NCI-H748 (cell line): ENCODE measurements around the gene KCTD21.

Source experiments
- DNase-seq: peaks from one replicate; lab custom pipeline; 2025; ENCODE audit not compliant: unreplicated experiment; lab: John Stamatoyannopoulos, UW

The KCTD21 gene

GRCh38 chr11:78202733-78203167 lies 14.3 kb upstream of the KCTD21 start:
- no peak for DNase-seq

DNA sequence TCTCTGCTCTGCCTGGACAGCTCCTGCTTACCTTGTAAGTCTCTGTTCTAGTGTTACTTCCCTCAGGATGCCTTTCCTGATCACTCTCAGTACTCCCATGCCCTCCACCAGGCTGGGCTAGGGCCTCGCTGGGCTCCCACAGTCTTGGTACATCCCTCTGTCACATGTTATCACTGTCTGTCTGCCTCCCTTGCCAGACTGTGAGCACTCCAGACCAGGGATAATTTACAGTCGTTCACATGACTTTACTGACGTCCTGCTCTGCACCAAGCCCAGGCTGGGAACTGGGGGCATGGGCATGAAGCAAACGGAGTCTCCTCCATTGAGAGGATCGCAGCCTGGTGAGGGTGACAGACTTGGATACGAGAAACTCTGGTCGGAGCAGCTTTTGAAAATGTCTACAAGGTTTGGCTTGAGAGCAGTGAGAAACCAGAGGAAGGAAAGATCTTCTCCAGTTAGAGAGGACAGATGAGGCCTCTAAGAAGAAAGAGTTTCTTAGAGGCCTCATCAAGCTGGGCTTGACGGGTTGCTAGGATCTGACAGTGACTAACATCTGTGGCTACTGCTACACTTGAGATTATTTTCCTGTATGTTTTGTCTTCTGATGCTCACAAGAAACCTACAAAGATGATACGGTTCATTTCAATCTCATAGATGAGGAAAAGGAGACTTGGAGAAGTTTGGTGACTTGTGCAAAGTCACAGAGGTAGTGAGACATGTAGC lies 12.8 kb upstream of the KCTD21 start:
- DNase-seq, result no peak

- no peak for DNase-seq
These were observed 12.1 kb upstream of the KCTD21 start for GRCh38 chr11:78200553-78200952.

- DNase-seq, result no peak
These were observed 11.6 kb upstream of the KCTD21 start for GRCh38 chr11:78200061-78200460.

DNA sequence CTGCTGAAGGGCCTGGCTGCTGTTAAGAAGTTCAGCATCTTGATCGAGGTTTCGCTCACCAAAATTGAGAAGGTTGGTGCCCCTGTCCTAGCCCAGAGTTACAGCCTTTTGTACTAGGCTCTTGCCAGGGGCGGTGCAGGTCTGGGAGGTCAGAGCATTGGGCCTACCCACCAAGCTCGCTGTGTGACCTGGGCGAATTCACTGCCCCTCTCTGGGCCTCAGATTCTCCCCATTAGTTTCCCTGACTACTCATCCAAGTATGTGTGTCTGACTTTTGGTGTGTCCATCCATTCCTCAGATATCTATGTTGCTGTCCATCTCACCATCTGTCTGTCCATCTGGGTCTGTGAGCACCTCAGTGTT lies 11.2 kb upstream of the KCTD21 start:
- DNase-seq, result no peak

DNA sequence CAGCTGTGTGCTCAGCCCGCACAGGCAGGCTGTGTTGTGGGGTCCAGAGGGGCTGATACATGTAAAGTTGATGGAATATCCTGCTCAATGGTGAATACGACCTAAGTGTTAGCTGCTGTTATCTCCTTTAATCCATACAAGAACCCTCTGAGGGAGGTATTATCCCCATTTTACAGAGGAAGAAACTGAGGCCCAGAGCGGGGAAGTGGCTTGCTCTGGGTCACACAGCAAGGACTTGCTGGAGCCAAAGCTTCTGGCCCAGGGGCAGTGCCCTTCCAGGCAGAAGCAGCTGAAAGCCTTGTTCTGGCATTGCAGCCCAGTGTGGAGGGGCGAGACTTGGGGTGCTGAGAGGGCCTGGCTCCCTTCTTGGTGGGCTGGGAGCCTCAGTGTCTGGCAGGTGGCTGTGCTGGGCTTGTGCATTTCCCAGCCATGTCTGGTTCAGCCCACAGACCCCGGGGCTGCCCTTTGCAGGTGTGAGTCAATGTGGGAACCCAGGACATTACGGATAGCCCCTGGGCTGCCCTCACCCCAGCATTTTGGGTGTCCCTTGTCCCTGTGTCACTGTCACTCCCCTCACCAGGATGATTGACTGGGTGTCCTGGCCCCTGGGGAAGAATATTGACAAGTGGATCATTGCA lies 10.7 kb upstream of the KCTD21 start:
- DNase-seq, result no peak

DNA sequence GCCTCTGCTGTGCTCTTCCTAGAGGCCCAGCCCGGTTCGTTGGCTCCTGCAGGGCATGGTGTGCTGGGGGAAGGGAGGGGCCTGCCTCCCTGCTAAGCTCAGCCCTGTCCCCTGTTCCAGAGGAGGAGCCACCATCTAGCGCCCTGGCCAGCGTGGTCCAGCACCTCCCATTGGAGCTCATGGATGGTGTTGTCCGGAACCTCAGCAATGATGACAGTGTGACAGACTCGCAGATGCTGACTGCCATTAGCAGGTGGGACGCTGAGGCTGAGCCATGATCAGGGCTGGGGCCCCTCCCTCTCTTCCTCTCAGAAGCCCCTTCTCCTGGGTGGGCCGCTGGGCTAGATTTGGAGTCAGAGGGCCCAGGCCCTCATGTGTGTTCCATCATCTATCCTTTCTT lies 9.4 kb upstream of the KCTD21 start:
- no peak for DNase-seq

DNA sequence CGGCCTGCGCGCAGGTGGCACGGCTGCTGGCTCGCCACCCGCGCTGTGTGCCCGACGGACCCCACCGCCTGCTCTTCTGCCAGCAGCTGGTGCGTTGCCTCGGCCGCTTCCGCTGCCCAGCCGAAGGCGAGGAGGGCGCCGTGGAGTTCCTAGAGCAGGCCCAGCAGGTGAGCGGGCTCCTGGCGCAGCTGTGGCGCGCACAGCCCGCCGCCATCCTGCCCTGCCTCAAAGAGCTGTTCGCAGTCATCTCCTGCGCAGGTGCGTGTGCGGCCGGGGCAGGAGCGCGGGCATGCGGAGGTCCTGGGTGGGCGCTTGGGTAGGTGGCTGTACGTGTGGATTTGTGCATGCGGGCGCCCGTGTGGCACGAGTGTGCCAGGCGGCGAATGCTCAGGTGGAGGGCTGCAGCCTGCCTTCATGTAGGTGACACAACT lies 8.2 kb upstream of the KCTD21 start:
- no peak for DNase-seq

GRCh38 chr11:78195917-78196560 lies 7.6 kb upstream of the KCTD21 start:
- DNase-seq, result no peak

- no peak for DNase-seq
These were observed 6.1 kb upstream of the KCTD21 start for GRCh38 chr11:78194490-78194889.

GRCh38 chr11:78193806-78194205 lies 5.4 kb upstream of the KCTD21 start:
- no peak for DNase-seq

- no peak for DNase-seq
These were observed 4.5 kb upstream of the KCTD21 start for GRCh38 chr11:78192911-78193351.

- peak; percentile 3 for DNase-seq
These were observed 3.8 kb upstream of the KCTD21 start for GRCh38 chr11:78192223-78192719.

GRCh38 chr11:78190871-78191538 lies 2.6 kb upstream of the KCTD21 start:
- DNase-seq, result no peak

DNA sequence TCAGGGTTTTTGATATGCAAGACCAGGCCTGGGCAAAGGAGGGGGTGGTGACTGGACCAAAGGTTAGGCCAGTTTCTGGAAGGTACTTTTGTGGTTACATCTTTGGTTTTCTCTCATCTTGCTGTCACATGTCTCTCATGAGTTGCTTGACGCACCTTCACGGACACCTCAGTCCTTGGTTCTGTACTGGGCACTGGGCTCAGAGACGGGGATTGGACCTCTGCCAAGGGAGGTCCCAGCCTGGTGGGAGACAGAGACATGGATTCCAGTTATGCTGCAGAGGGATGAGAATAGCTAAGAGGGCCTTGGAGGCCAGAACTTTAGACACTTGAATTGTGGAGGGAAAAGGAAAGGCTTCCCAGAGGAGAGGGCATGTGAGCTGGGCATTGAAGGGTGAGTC lies 1.9 kb upstream of the KCTD21 start:
- DNase-seq, result no peak

DNA sequence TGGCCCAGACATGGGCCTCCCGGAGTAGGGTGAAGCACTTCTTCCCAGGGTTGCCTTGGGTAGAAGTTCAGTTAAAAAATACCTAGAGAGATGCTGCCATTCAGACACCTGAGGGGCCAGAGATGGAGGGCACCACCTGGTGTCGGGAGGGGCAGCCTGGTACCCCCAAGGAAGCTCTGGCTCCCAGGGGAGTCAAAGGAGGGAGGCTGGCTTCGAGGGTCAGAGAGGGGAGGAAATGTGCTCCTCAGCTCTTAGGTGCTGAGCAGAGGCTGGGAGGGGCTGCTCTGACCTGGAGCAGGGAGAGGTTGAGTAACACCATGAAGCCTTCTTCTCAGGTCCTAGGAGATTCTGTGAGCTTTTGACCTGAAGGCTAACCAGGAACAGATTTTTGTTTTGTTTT lies 1.4 kb upstream of the KCTD21 start:
- DNase-seq, result no peak

DNA sequence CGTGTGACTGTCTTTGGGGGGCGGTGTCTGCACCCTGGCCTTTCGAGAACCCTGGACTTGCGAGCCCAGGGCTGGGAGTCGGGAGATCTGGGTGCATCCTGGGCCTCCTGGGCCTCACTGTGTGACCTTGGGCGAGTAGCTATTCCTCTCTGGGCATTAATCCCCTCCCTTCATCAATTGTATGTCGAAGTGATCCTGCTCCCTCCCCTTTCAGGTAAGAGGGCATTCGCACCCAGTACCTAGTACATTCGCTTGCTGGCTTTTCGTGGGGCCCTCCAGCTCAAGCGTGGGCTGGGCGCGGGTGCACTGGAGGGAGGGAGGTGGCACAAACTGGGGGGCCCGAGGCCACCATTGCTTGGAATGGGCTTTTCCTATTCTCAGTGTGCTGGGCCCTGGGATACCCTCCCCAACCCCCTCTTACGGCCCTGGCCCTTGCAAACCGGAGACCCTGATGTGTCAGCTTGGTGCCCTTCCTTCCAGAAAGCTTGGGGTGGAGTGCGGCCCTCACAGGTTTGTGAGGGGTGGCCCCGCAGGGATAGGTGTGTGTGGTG lies 823 bp upstream of the KCTD21 start:
- no peak for DNase-seq

- no peak for DNase-seq
These were observed 800 bp downstream of the KCTD21 start for GRCh38 chr11:78187366-78188285.

DNA sequence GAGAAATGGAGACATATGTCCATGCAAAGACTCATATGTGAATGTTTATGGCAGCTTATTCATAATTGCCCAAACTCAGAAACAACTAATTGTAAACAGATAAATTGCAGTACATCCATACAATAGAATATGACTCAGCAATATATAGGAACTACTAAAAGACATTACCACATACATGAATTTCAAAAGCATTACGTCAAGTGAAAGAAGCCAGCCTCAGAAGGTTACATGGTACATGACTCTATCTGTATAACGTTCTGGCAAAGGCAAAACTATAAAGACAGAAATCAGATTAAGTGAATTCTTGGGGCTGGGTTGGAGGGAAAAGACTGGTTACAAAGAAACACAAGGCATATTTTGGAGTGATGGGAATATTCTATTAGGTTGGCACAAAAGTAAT lies 7.2 kb downstream of the KCTD21 start:
- DNase-seq, result no peak

GRCh38 chr11:78180751-78181150 lies 7.7 kb downstream of the KCTD21 start:
- no peak for DNase-seq
